Measurements from ENCODE around the gene PDE8A.
A peak's percentile ranks its signal among the peaks of the same experiment; 100 is the strongest.

Gene PDE8A

GRCh38 chr15:85036716-85037115 is 55.1 kb downstream of the PDE8A start:
- no peak for DNase-seq

- no peak for DNase-seq
These were observed 56.0 kb downstream of the PDE8A start for GRCh38 chr15:85037641-85038040.

GRCh38 chr15:85041230-85041629 is 59.6 kb downstream of the PDE8A start:
- DNase-seq, result no peak

- DNase-seq, result peak; percentile 20
These were observed 62.7 kb downstream of the PDE8A start for GRCh38 chr15:85044251-85044853.

- DNase-seq, result no peak
These were observed 63.2 kb downstream of the PDE8A start for GRCh38 chr15:85044894-85045293.

GRCh38 chr15:85045615-85046014 is 64.0 kb downstream of the PDE8A start:
- DNase-seq, result no peak

GRCh38 chr15:85047271-85047948 is 65.8 kb downstream of the PDE8A start:
- DNase-seq, result no peak

- no peak for DNase-seq
These were observed 66.8 kb downstream of the PDE8A start for GRCh38 chr15:85048430-85048829.

- no peak for DNase-seq
These were observed 68.1 kb downstream of the PDE8A start for GRCh38 chr15:85049805-85050204.

- DNase-seq, result no peak
These were observed 78.1 kb downstream of the PDE8A start for GRCh38 chr15:85059734-85060133.

GRCh38 chr15:85062560-85062959 is 80.9 kb downstream of the PDE8A start:
- DNase-seq, result no peak

- no peak for DNase-seq
These were observed 81.4 kb downstream of the PDE8A start for GRCh38 chr15:85063088-85063487.

GRCh38 chr15:85063522-85064079 is 81.9 kb downstream of the PDE8A start:
- no peak for DNase-seq

- DNase-seq, result no peak
These were observed 83.1 kb downstream of the PDE8A start for GRCh38 chr15:85064710-85065109.

GRCh38 chr15:85071061-85071460 is 89.4 kb downstream of the PDE8A start:
- DNase-seq, result no peak

- no peak for DNase-seq
These were observed 89.8 kb downstream of the PDE8A start for GRCh38 chr15:85071504-85071903.

GRCh38 chr15:85072917-85073316 is 91.3 kb downstream of the PDE8A start:
- no peak for DNase-seq

- no peak for DNase-seq
These were observed 92.0 kb downstream of the PDE8A start for GRCh38 chr15:85073556-85074194.

GRCh38 chr15:85086855-85087254 is 105.2 kb downstream of the PDE8A start:
- DNase-seq, result no peak

- no peak for DNase-seq
These were observed 106.6 kb downstream of the PDE8A start for GRCh38 chr15:85088300-85088699.

GRCh38 chr15:85089929-85090597 is 108.4 kb downstream of the PDE8A start:
- DNase-seq, result no peak

GRCh38 chr15:85091990-85092389 is 110.3 kb downstream of the PDE8A start:
- DNase-seq, result no peak

GRCh38 chr15:85094685-85095084 is 113.0 kb downstream of the PDE8A start:
- DNase-seq, result no peak

- no peak for DNase-seq
These were observed 113.9 kb downstream of the PDE8A start for GRCh38 chr15:85095566-85095965.

Measured in NCI-H2227 treated with DMSO at 0.1 percent for 48 hours (cell line).